Adipose tissue (tissue), 3 donors: ENCODE results near the gene TMBIM6. TPM values are rescaled to one million over a fixed set of nuclear protein-coding genes. Genes with fewer than 3 reads are reported as not detected.

ENCODE experiments used
- H3K27ac ChIP-seq: one replicate; pipeline ENCODE4 v1.5.1; 2013; ENCODE audit warnings: low read depth, low read length
- WGBS, 3 donors: extraction: QIAGEN DNeasy Blood & Tissue Kit; methylation state at CpG; one replicate each; pipeline ENCODE4 v1.1.7; 2013; 5-methylcytosine and 5-hydroxymethylcytosine counted together
- polyA plus RNA-seq, 3 donors: library from polyadenylated mRNA; stranded (reverse); fragments of 200-250 nt; gene quantifications; one replicate each; pipeline ENCODE4 v1.2.3, GENCODE V29; 2013
- donor health status: healthy with polysubstance abuse.
- donor health status: Bipolar disorder and iron deficiency.
- donor health status: healthy.

The TMBIM6 gene
- polyA plus RNA-seq, 3 donors = 120 to 351 (median 210) TPM

DNA sequence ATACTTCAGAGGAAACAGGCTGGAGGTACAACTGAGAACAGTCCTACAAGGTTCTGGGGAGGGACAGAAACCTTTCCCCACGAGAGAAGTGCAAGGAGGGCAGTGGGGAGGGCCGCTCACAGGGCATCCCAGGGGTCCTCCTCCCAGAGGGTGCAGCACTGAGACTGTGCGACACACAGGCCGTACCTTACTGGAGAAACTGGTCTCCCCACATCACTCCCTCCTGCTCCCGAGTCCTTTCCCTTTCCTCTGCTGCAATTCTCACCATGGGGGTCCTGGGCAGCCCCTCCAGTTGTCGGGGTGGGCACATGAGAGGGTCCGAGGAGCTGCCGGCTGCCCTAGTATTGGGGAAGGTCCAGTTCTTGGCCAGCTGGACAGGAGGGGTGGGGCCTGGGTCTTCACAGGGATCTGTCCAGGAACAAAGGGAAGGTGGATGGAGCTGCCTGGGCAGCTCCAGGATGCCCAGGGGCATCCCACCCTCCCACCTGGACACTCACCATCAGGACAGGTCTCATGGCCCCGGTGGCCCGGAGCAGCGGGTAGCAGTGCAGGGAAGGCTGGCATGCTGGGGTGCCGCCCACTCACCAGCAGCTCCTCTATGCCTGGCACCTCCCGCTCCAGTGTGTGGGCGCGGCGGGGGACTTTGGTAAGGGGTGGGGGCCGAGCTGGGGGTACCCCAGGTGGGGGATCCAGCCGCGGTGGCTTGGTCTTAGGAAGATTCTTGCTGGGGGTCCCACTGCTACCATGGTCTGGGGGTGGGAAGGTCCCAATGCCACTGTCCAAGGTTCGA lies 51.0 kb downstream of the TMBIM6 start:
- H3K27ac ChIP-seq = no peak overlapping the region
- WGBS, 3 donors = 94 to 96% (median 95%) methylated on average over 16 to 20 of the region's 20 CpGs

DNA sequence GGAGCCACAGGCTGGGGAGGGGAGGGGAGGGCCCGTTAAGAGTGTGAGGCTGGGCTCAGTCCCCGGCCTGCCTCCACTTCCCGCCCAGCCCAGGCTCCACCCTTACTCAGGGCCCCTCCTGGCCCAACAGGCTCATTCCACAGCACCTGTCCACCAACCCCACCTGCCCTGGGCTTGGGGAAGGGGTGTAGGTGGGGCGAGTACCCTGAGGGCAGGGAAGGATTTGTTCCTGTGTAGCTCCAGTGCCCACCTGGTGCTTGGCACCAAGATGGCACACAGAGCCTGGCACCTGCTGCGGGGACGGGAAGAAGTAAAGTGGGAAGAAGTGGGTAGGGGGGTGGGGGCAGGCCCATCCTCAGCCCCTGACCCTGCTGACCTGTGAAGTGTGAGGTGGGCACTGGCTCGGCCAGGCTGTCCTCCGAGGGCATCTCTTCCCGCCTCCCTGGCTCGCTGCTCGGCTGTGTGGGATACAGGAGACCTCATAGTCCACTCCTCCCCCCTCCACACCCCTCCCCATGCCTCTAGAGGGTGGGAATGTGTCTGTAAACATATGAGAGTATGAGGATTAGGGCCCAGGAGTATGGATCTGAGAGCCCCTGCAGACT lies 51.7 kb downstream of the TMBIM6 start:
- 87 to 89% (median 89%) methylated on average over 9 to 11 of the region's 11 CpGs for WGBS, 3 donors
- H3K27ac ChIP-seq = no peak overlapping the region

DNA sequence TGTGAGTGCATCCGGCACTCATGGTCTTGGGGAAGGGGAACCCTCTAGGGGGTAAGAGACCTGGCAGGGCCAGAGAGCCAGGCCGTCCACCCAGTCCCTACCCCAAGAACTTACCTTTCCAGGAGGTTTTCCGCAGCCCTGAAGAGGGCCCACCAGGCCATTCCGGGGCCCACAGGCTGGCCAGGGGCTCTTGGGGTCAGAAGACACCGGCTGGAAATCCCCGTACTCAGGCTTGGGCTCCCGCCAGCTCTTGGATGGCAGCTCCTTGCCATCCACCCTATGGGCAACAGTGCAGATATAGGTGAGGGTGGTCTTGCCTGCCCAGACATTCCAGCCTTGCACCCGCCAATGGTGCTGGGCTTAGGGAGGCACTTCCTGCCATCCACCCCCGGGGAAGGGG lies 52.3 kb downstream of the TMBIM6 start:
- no peak overlapping the region for H3K27ac ChIP-seq
- WGBS, 3 donors = 91 to 93% (median 92%) methylated on average over 9 of the region's 9 CpGs

DNA sequence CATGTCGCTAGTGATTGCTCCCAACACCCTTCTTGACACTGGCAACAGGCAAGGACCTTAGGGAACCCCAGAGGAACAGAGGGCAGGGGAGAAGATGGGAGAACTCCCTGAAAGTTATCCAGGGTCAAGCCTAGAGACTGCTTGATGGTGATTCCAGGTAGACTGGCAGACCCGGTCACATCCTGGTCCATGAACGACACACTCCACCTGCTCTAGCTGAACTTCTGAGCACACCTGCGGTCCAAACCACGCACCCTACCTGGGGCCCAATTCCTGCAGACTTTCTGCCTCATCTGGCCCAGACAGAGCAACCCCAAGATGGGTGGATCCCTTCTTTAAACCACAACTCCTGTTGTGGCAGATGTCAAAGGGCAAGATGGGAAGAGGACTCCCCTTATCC lies 52.7 kb downstream of the TMBIM6 start:
- 86 to 93% (median 92%) methylated on average over 5 of the region's 5 CpGs for WGBS, 3 donors
- no peak overlapping the region for H3K27ac ChIP-seq

DNA sequence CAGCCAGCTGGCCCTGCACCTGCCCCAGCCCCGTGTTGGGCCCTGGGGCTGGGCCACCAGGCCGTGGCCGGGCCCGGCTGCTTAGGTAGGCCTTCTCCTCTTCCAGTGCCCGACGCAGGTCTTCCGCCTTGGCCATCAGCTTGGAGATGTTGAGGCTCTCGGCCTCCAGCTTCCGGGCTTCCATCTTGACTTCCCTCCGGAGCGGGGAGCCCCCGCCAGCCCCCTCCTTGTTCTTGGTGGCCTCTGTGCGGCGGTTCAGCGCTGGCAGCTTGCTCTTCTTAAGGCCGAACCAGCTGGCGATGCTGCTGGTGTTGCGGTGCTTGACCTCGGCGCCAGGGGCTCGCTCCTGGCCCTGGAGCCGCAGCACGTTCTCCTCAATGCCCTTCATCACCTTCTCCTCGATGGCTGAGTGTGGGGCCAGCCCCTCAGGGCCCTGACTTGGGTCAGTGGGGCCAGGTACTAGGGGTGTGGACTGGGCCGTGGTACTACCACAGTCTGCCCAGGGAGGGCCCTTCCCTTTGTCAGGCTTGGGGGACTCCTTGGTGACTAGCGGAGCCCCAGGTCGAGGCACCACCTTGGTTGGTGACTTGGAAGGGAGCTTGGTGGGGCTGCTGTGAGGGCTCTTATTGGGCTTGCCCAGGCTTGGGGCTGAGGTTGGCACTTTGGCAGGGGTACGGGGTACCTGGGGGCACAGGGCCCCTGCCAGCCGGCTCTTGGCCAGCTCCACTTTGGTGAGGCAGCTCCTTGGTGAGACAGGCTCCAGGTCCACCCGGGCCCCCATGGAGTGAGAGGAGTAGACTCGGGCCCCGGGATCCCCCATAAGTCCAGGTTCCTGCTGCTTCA lies 53.7 kb downstream of the TMBIM6 start:
- no peak overlapping the region for H3K27ac ChIP-seq
- 92 to 95% (median 93%) methylated on average over 32 of the region's 32 CpGs for WGBS, 3 donors

DNA sequence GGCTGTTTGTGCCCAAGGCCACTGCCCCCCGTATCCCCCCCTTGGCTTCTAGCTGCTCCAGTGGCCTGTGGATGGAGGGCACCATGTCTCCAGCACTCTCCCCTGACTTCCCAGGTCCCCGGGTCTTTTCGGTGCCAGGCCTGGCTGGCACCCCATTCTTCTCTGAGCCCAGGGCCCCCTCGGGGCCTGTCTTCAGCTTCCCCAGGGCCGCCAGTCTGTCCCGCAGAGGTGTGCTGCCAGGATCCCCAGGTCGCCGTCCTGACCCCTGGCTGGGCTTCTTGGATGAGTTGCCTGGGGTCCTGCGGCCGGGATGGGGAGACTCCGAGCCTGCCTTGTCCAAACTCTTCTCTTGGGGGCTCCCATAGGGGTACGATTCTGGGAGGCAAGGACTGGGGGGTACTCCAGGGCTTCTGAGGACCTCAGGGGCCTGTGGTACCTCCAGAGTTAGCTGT lies 54.3 kb downstream of the TMBIM6 start:
- H3K27ac ChIP-seq = no peak overlapping the region
- WGBS, 3 donors = 83 to 94% (median 91%) methylated on average over 12 of the region's 12 CpGs

DNA sequence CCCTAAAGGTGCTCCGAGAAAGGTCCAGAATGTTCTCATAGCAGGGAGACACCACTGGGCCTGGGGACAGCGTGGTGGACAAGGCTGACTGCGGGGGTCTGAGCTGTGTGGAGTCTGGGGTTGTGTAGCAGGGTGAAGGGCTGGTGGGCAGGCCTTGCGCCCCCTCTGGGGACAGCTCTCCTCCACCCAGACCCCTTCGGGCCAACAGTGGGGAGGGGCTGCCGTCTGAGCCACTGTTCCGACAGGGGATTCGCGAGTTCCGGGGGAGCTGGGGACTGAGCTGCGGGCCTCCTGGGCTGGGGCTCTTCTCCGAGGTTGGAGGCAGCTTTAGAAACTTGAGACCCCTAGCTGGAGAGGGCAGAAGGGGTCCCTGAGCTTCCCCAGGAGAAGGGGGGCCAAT lies 54.8 kb downstream of the TMBIM6 start:
- 90 to 93% (median 92%) methylated on average over 12 of the region's 12 CpGs for WGBS, 3 donors
- H3K27ac ChIP-seq = no peak overlapping the region

DNA sequence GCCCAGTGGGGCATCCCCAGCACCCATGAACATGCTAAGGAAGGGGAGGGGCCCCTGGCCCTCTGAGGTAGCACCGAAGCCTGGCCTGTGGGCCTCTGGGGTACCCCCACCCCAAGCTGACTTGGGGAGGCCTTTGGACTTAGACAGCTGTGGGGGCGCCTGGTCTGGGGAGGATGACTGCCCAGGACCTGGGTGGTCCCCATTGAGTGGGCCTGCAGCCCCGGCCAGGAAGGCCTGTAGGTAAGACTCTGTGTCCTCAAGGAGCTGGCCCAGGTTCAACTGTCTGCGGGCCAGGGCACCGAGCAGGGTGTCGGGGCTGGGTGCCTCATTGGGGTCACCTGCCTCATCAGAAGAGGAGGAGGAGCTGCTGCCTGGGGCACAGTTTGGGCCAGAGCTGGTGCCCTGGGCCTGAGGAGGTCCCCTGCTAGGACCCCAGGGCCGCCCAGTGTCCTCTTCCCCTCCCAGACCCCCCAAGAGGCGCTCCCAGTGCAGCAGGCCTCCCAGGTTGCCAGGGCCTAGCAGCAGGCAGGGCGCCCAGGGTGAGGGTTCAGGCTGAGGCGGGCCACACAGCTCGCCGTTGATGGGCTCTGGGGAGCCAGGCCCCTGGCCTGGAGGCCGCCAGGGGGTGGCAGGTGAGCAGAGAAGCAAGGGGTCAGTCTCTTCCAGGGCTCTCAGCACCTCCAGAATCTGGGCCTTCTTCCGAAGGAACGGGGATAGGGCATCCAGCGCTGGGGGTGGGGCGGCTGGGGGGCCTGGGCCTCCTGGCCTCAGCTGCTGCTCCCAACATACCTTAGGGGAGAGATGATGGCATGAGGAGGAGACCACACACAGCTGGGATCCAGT lies 55.5 kb downstream of the TMBIM6 start:
- no peak overlapping the region for H3K27ac ChIP-seq

DNA sequence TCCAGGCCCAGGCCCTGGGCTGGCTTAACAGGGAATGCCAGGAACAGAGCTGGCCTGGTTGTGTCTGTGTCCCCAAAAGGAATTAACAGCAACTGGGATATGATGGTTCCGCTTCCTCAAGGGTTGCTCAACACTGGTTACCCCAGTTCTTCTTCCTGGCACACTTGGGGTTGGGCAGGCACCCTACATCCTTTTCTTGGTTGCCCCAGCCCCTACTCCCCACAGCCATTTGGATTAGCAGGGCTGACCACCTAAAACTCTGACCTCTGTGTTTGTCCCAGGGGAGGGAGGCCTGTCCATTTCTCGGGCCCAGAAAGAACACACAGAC lies 56.1 kb downstream of the TMBIM6 start:
- 66 to 85% (median 74%) methylated on average over 2 of the region's 2 CpGs for WGBS, 3 donors
- no peak overlapping the region for H3K27ac ChIP-seq

More for the DNA sequence above, 55.5 kb downstream of the TMBIM6 start:
- WGBS, 3 donors = 85 to 91% (median 89%) methylated on average over 15 to 17 of the region's 17 CpGs

DNA sequence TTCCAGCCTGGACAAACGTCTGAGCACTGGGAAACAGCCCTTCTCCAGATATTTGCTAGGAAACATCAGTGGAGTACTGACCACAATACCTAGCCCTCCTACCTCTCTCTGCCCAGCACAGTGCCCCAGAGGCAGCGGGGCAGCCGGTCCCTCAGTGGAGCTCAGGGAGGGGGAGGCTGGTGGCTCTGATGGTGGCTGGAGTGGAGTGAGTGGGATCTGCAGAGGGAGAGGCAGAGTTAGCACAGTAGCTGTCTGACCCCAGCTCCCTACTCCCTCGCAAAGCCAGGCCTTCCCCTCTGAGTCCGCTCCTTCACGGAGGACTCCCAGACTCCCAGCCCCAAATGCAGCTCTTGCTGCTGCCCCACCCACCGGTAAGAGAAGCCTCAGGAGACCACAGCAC lies 56.9 kb downstream of the TMBIM6 start:
- WGBS, 3 donors = 77 to 84% (median 81%) methylated on average over 6 to 7 of the region's 7 CpGs
- no peak overlapping the region for H3K27ac ChIP-seq

DNA sequence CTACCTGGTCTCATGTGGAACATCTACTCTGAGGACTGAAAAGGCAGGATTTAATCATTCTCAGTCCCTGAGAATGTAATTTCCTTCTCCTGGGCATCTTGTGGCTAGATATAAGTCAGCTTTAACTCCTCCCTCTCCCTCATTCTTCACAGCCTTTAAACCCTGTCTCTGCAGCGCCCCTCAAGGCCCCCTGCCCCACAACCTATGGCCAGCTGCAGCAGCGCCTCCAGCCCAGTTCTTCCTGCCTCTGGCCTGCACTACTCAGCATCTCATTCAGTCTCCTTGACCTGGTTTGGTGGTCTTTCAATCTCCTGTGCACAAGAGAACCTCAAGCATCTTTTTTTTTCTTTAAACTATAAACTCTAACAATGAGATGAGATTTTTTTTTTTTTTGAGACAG lies 57.6 kb downstream of the TMBIM6 start:
- no peak overlapping the region for H3K27ac ChIP-seq
- WGBS, 3 donors = 86 to 92% (median 91%) methylated on average over 2 of the region's 2 CpGs

DNA sequence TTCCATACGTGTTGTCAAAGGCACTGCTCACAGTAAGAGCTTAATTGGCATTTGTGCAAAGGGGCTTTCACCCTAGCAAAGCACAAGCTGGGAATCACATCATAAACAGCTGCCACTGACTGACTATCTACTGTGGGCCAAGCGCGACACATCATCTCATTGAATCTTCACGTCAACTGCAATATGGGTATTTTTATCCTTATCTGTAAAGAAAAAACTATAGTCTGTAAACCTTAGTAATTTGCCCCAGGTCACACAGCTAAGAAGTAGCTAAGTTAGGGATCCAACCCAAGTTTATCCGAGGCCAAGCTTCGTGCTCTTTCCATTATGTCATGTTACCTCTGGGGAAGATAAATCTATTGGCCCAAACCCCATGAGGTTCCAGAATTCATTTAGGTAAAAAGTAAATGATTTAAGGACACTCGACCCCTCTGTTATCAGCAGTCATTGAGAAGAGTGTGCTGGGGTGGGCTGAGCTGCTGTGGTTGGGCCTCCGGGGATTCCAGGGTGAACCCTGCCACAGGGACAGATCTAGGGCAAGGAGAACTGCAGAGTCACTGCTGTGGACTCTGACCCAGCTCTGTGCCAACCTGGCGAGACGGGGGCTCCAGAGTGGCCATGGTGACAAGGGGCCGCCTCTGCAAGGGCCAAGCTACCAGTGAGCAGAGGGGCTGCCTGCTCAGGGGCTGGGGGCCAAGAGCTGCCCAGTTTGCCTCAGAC lies 59.2 kb downstream of the TMBIM6 start:
- no peak overlapping the region for H3K27ac ChIP-seq
- WGBS, 3 donors = 72 to 82% (median 79%) methylated on average over 11 of the region's 11 CpGs

DNA sequence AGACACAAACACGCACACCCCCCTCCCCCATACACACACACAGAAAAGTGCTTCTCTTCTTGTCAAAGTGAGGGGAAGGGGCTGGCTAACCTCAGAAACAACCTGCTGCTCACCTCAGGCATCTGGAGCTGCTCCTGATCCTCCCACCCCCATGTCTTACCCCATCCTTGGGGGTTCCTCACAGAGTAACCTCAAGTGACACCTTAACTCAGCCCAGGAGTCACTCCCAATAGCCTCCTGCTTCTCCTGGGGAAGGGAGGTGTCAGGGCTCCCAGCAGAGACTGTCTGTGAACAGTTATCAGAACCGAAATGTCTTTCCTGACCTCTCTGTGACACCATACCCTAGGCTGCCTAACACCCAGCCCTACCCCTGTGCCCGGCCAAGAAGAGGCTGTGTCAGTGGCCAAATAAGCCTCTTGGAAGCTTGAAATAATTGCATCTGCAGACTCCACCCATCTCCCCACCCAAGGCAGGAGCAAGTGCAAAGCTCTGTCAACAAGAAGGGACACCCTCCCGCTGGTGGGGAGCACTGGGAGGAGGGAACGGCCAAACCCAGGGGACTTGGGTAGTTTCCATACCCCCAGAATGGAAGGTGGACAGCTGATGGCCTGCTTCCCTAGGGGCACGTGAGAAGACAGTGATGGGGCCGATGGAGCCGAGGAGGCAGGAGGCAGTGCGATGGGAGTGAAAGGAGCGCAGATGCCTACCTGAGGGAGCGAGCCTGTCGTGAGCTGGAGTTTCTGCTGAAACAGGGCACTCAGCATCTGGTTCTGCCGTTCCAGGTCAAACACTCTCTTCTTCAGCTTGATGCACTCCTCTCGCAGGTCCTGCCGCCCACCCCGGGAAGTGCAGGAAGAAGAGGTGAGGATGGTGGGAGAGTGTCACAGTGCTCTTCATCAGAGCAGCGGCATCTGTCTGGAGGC lies 60.0 kb downstream of the TMBIM6 start:
- WGBS, 3 donors = 86 to 88% (median 88%) methylated on average over 17 of the region's 17 CpGs
- no peak overlapping the region for H3K27ac ChIP-seq

DNA sequence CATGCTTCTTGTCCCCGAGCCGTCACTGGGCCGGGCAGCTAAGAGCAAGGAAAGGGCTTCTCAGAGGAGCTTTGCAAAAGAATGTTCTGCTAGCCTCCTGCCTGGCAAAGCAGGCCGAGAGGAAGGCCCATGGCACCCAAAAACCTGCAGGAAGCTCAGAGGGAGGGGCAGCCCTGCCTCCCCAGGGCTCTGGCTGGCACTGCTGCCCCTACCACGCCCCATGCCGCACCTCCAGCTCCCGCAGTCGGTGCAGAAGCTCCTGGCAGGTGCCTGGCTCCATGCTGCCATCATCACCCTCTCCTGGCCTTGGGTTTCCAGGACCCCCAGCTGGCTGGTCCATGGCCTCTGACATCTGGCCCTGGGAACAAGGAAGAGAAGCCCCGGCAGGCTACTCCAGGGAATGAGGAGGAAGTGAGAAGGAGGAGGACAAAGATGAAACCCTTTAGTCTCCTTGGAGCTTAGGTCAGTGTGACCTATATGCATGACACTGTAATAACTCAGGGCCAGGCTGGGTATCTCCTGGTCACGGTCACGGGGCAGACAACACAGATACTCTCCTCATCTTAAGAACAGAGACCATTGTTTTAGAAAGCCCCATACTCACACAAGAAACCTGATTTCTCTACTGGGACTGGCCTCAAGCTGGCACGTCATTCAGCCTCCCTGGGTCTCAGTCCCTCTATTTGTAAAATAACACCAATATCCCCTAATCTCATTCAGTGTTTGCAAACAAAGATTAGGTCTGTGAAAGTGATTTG lies 62.5 kb downstream of the TMBIM6 start:
- 84 to 88% (median 84%) methylated on average over 12 of the region's 12 CpGs for WGBS, 3 donors
- no peak overlapping the region for H3K27ac ChIP-seq

DNA sequence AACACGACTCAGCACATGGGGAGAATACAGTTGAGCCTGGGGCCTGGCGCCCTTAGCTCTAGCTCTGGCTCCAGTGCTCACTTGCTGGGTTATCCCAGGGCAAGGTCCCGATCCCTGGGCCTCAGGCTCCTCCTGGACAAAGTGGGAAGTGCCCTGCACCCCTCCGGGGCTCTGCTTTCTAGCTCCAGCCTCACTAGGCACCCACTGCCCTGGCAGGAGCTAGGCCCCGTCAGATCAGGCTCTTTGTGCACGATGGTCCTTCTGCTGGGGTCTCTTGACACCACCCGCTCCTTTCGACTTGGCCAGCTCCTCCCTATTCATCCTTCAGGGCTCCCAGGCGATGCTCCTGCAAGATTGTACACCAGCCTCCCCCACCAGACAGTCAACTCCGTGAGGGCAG lies 63.5 kb downstream of the TMBIM6 start:
- H3K27ac ChIP-seq = no peak overlapping the region
- 95% methylated on average over 10 of the region's 10 CpGs for WGBS, 3 donors

DNA sequence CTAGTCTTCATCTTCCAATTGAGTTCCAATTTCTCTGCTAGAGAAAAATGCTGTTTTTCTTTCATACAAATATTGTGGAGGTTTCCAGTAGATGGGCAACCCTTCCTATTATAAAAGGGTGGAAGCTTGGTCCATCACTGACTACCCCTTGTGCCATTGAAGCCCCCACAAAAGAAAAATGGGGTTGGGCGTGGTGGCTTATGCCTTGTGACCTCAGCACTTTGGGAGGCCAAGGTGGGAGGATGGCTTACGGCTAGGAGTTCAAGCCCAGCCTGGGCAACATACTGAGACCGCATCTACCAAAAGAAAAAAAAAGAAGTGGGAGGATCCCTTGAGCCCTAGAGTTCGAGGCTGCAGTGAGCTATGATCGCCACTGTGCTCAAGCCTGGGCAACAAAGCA lies 64.1 kb downstream of the TMBIM6 start:
- no peak overlapping the region for H3K27ac ChIP-seq
- WGBS, 3 donors = 88 to 96% (median 93%) methylated on average over 5 of the region's 5 CpGs
